Loucy (cell line): ENCODE measurements around the gene C19orf85.

ENCODE experiments used
- EZH2phosphoT487 ChIP-seq: fragments of 200-600 bp; IDR thresholded peaks from 2 replicates; pipeline ENCODE4 v1.6.1; 2018; ENCODE audit warnings: antibody characterized with exemption, mild to moderate bottlenecking, moderate library complexity, borderline replicate concordance
- TF ChIP-seq, protein P1 (sequence below): fragments of 200-600 bp; sonication (generic); conservative IDR thresholded peaks from 2 replicates; pipeline ENCODE4 v1.5.1; 2014; ENCODE audit warnings: mild to moderate bottlenecking, antibody characterized with exemption, low read length

DNA sequence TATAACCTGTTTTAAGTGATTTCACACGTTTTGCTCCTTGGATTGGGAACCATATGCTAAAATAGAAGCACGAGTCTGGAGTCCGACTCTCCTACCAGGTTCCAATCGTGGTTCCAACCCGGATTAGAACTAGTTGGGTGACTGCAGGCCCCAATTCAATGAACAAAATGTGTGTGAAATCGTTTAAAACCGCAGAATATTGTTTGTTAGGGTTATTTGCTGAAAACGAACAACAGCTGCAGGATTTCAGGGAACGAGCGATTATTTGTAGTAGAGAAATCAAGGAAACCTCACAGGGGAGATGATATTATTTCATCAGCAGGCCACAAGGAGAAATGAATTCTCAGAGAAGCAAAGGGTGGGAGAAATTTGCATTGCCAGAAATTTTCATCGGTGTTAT lies 40.4 kb upstream of the C19orf85 start:
- TF ChIP-seq, protein P1, sequence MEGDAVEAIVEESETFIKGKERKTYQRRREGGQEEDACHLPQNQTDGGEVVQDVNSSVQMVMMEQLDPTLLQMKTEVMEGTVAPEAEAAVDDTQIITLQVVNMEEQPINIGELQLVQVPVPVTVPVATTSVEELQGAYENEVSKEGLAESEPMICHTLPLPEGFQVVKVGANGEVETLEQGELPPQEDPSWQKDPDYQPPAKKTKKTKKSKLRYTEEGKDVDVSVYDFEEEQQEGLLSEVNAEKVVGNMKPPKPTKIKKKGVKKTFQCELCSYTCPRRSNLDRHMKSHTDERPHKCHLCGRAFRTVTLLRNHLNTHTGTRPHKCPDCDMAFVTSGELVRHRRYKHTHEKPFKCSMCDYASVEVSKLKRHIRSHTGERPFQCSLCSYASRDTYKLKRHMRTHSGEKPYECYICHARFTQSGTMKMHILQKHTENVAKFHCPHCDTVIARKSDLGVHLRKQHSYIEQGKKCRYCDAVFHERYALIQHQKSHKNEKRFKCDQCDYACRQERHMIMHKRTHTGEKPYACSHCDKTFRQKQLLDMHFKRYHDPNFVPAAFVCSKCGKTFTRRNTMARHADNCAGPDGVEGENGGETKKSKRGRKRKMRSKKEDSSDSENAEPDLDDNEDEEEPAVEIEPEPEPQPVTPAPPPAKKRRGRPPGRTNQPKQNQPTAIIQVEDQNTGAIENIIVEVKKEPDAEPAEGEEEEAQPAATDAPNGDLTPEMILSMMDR: no peak
- no peak for TF ChIP-seq EZH2phosphoT487
